Measurements from ENCODE around the gene MCHR2.
"Not testable (repeated sequence)": the region's sequence is repeated elsewhere in the genome, so short reads cannot be mapped to it uniquely, and the experiment has no call there.

Gene MCHR2

GRCh38 chr6:99993533-99994251 is at the start of gene MCHR2:
Gene MCHR2, minus strand, starts transcription at chr6:99994223. Its CDS starts 38,076 bp downstream, at chr6:99956147.
- peak within 1 kb of the TSS; percentile 19 for H3K4me3 ChIP-seq (ENCODE audit: low read length)
- peak; percentile 13 for DNase-seq (ENCODE audit: low read depth)
- TF ChIP-seq CTCF (IDR thresholded peaks at IDR 0.05; ENCODE audit: insufficient read depth, low read depth, low read length, missing control alignments) = no peak

DNA sequence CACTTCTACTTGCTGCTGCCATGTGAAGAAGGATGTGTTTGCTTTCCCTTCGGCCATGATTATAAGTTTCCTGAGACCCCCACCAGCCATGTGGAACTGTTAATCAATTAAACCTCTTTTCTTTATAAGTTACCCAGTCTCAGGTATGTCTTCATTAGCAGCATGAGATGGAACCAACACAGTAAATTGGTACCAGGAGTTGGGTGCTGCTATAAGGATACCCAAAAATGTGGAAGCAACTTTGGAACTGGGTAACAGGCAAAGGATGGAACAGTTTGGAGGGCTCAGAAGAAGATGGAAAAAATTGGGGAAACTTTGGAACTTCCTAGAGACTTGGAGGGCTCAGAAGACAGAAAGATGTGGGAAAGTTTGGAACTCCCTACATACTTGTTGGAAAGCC is 44.5 kb upstream of the MCHR2 start:
- DNase-seq (ENCODE audit: low read depth); H3K4me3 ChIP-seq (ENCODE audit: low read length): not testable (repeated sequence)

- peak; percentile 4 for DNase-seq (ENCODE audit: low read depth)
- no peak overlapping the region for H3K4me3 ChIP-seq (ENCODE audit: low read length)
- no peak for TF ChIP-seq CTCF (IDR thresholded peaks at IDR 0.05; ENCODE audit: insufficient read depth, low read depth, low read length, missing control alignments)
Observed at GRCh38 chr6:100035873-100036653, 42.0 kb upstream of the MCHR2 start.

DNA sequence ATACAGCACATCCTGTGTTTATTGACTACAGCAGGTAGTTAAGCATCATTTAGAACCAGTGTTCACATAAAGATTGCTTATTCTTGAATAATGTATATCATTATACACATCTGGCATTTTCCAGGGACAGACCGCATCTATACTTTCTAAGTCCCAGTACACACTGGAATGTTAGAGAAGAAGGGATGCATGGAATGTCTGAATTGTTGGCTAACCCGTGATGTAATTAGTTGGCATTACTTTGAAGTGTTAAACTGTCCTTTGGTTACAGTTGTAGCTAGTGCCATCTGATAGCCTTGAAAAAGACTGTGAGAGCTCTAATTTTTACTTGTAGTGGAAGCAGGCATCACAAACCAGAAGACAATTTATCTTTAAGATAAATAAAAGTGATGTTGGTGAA is 29.8 kb upstream of the MCHR2 start:
- DNase-seq (ENCODE audit: low read depth) = no peak
- H3K4me3 ChIP-seq (ENCODE audit: low read length) = no peak overlapping the region
- no peak for TF ChIP-seq CTCF (IDR thresholded peaks at IDR 0.05; ENCODE audit: insufficient read depth, low read depth, low read length, missing control alignments)

- DNase-seq (ENCODE audit: low read depth) = no peak
- no peak overlapping the region for H3K4me3 ChIP-seq (ENCODE audit: low read length)
- no peak for TF ChIP-seq CTCF (IDR thresholded peaks at IDR 0.05; ENCODE audit: insufficient read depth, low read depth, low read length, missing control alignments)
Observed at GRCh38 chr6:100022847-100023246, 28.8 kb upstream of the MCHR2 start.

GRCh38 chr6:100008857-100009256 is 14.8 kb upstream of the MCHR2 start:
- DNase-seq (ENCODE audit: low read depth) = no peak
- TF ChIP-seq CTCF (IDR thresholded peaks at IDR 0.05; ENCODE audit: insufficient read depth, low read depth, low read length, missing control alignments) = no peak
- H3K4me3 ChIP-seq (ENCODE audit: low read length) = no peak overlapping the region

- TF ChIP-seq CTCF (IDR thresholded peaks at IDR 0.05; ENCODE audit: insufficient read depth, low read depth, low read length, missing control alignments) = peak; percentile 99
- no peak overlapping the region for H3K4me3 ChIP-seq (ENCODE audit: low read length)
- peak; percentile 65 for DNase-seq (ENCODE audit: low read depth)
Observed at GRCh38 chr6:100001915-100002388, 7.9 kb upstream of the MCHR2 start.

Data from epithelial cell of esophagus (primary cell).